BJ (cell line): Measurements from ENCODE around the gene RSF1. TPM values are rescaled to one million over a fixed set of nuclear protein-coding genes. Genes with fewer than 3 reads are reported as not detected.

Source experiments
- CTCF ChIA-PET: fragments of 350-600 bp; formaldehyde crosslinking; extraction: SDS; loops from one replicate; lab custom pipeline; 2021; ENCODE audit warnings: antibody characterized with exemption, inconsistent platforms; lab: Yijun Ruan, JAX
- POLR2A ChIA-PET: fragments of 300-600 bp; sonication (Branson Sonifier 250); formaldehyde crosslinking; extraction: SDS; loops from one replicate; lab custom pipeline; 2021; ENCODE audit warnings: antibody characterized with exemption; lab: Charles Lee
- DNase-seq: peaks from one replicate; pipeline ENCODE4 v3.0.0-alpha.2; 2011; ENCODE audit warnings: low read depth
- H3K27me3 ChIP-seq: 2 replicates; pipeline ENCODE4 v1.6.0; 2011; ENCODE audit warnings: low read length; ENCODE audit not compliant: control insufficient read depth, insufficient read depth
- H3K36me3 ChIP-seq: 2 replicates; pipeline ENCODE4 v1.5.1; 2011; ENCODE audit warnings: low read length; ENCODE audit not compliant: control insufficient read depth, insufficient read depth
- H3K4me3 ChIP-seq: 2 replicates; pipeline ENCODE4 v1.5.1; 2011; ENCODE audit warnings: low read depth, mild to moderate bottlenecking, control low read depth, low read length
- polyA plus RNA-seq: library from polyadenylated mRNA; depleted of rRNA; stranded (reverse); fragments of >200 nt; gene quantifications from 2 replicates; pipeline ENCODE4 v1.2.3, GENCODE V29; 2011
- TF ChIP-seq, protein P1 (sequence below): IDR thresholded peaks from 2 replicates; pipeline ENCODE4 v1.5.1; 2011; ENCODE audit warnings: low read depth, mild to moderate bottlenecking, control low read depth, inconsistent platforms, low read length, moderate library complexity; ENCODE audit not compliant: insufficient read depth

The RSF1 gene
- polyA plus RNA-seq, 1 experiment = 6.0 TPM

DNA sequence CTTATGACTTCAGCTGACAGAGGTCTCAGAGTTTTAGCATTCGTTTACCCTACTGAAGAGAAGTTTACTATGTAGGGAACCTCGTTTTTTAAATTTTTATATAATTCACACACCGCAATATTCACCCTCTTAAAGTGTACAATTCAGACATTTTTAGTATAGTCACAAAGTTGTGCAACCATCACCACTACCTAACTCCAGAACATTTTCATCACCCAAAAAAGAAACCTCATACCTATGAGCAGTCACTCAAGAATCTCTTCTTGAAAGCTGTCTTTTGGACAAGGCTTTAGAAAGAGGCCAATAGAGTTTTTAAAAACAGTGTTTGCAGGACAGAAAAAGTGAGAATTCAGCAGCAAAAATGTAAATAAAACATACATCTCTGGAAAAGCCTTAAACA is 143.4 kb downstream of the RSF1 start:
- Histone ChIP-seq H3K36me3 (peaks cover 9% of the 10 kb centered on the region), H3K27me3 (no peaks in the 10 kb centered on the region), H3K4me3 (no peak overlapping the region)
- POLR2A ChIA-PET = no interaction called here
- DNase-seq = no peak
- CTCF ChIA-PET = interaction anchor here (1.3 kb wide), 1 partner anchor 11 kb away, joined by 3 read pairs; no protein-coding TSS in a partner anchor
- TF ChIP-seq, protein P1, sequence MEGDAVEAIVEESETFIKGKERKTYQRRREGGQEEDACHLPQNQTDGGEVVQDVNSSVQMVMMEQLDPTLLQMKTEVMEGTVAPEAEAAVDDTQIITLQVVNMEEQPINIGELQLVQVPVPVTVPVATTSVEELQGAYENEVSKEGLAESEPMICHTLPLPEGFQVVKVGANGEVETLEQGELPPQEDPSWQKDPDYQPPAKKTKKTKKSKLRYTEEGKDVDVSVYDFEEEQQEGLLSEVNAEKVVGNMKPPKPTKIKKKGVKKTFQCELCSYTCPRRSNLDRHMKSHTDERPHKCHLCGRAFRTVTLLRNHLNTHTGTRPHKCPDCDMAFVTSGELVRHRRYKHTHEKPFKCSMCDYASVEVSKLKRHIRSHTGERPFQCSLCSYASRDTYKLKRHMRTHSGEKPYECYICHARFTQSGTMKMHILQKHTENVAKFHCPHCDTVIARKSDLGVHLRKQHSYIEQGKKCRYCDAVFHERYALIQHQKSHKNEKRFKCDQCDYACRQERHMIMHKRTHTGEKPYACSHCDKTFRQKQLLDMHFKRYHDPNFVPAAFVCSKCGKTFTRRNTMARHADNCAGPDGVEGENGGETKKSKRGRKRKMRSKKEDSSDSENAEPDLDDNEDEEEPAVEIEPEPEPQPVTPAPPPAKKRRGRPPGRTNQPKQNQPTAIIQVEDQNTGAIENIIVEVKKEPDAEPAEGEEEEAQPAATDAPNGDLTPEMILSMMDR = no peak

DNA sequence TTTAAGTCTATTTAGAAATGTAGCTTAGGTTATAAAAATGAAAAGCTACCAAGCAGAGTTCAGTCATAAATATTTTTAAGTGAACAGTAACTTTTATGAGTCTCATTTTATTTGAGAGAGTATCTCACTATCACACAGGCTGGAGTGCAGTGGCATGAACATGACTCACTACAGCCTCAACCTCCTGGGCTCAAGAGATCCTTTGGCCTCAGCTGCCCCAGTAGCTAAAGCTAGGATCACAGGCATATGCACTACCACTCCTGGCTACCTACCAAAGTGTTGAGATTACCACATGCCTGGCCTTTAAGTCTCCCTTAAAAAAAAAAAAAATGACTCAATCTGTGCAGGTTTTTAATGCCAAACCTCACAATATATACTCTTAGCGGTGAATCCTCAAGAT is 148.3 kb downstream of the RSF1 start:
- CTCF ChIA-PET = interaction anchor here (0.6 kb wide), 1 partner anchor 9 kb away, joined by 3 read pairs; no protein-coding TSS in a partner anchor
- TF ChIP-seq, protein P1 = no peak
- H3K36me3 ChIP-seq = peaks cover 7% of the 10 kb centered on the region

DNA sequence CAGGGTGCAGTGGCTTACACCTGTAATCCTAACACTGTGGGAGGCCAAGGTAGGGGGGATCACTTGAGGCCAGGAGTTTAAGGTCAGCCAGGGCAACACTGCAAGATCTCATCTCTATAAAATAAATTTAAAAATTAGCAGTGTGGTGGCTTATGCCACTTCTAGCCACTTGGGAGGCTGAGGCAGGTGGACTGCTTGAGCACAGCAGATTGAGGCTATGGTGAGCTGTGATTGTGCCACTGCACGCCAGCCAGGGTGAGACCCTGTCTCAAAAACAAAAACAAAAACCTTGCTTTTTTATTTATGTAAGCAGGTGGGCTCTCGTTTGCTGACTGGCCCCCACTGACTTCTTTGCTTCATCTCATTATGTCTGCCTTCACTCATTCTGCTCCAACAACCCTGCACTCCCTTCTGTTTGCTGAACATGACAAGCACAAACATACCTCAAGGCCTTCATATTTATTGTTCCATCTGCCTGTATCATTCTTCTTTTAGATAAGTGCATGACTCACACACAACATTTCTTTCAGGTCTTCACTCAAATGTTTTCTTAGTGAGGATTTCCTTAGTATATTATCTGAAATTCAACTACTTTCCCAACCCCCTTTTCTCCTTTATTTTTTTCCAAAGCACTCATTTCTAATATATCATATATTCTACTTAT is 150.5 kb downstream of the RSF1 start:
- Histone ChIP-seq H3K36me3 (peaks cover 6% of the 10 kb centered on the region), H3K27me3 (no peaks in the 10 kb centered on the region), H3K4me3 (no peak overlapping the region)
- CTCF ChIA-PET = no interaction called here
- no peak for DNase-seq
- POLR2A ChIA-PET = no interaction called here
- TF ChIP-seq, protein P1 = no peak

More for the DNA sequence above, 148.3 kb downstream of the RSF1 start:
- POLR2A ChIA-PET = no interaction called here
- no peak overlapping the region for H3K4me3 ChIP-seq
- H3K27me3 ChIP-seq = no peaks in the 10 kb centered on the region
- peak; percentile 89 for DNase-seq

DNA sequence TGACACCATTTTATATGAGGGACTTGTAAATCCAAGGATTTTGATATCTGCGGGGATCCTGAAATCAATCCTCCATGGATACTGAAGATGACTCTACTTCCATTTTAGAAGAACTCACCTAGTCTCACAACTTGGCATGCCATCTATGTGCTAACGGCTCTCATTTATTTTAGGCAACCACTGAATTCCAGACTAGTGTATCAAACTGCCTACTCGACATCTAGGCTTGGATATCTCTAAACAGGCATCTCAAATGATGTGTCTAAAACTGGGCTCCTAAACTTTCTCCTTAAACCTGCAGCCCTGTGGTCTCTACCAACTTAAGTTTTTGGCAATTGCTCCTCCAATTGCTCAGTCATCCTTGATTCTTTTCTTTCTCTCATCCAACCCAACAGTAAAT is 151.8 kb downstream of the RSF1 start:
- ChIA-PET CTCF (no interaction called here), POLR2A (no interaction called here)
- H3K36me3 ChIP-seq = peaks cover 5% of the 10 kb centered on the region; the same call in 1 of the 2 replicates
- H3K27me3 ChIP-seq = no peaks in the 10 kb centered on the region
- TF ChIP-seq, protein P1 = no peak
- no peak for DNase-seq
- H3K4me3 ChIP-seq = no peak overlapping the region

DNA sequence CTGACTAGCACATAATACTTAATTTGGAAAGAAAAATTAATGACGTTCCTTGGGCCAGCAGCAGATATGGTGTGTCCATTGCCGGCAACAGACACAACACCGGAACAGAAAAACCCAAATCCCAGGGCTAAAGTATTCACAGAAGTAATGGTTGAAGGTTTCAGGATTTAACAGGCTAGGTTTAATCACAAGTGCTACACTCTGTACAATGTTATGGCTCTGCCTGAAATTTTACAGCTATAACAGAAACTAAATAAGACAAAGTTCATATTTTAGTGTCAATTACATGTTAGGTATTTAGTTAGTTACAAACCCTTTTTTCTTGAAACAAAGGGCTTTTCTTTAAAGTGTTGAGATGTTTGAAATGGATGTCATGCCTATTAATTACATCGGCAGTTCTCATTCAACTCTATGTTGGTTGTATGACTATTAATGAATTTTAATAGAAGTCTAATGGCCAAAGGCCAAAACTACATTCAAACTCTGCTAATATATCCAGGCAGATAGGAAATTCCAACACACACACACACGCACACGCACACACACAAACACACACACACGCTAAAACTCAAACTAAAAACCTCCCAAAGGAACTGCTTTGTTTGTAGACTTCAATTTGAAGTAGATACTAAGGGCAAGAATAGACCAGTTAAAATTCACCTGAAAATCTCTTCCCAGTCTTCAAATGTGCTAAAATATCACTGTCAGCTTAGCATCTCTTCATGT is 155.1 kb downstream of the RSF1 start:
- Histone ChIP-seq H3K36me3 (peaks cover 3% of the 10 kb centered on the region; the same call in 1 of the 2 replicates), H3K27me3 (no peaks in the 10 kb centered on the region), H3K4me3 (no peak overlapping the region)
- POLR2A ChIA-PET = no interaction called here
- DNase-seq = no peak
- TF ChIP-seq, protein P1 = no peak
- CTCF ChIA-PET = no interaction called here
